Ascending aorta (tissue), 2 donors: ENCODE data around the gene PXDN. TPM values are rescaled to one million over a fixed set of nuclear protein-coding genes. Genes with fewer than 3 reads are reported as not detected.
"Not testable (repeated sequence)": the region's sequence is repeated elsewhere in the genome, so short reads cannot be mapped to it uniquely, and the experiment has no call there.

Experiments
- DNase-seq, 2 donors: peaks; one replicate each; pipeline ENCODE4 v3.0.0-alpha.2; 2019; ENCODE audit warnings: low spot score in 2 of 2
- H3K27ac ChIP-seq, 2 donors: fragments of 200-600 bp; sonication (generic); one replicate each; pipeline ENCODE4 v1.5.1; 2016 to 2017; ENCODE audit warnings: mild to moderate bottlenecking in 1 of 2
- H3K27me3 ChIP-seq: fragments of 200-600 bp; sonication (generic); one replicate; pipeline ENCODE4 v1.5.1; 2017
- H3K36me3 ChIP-seq, 2 donors: fragments of 200-600 bp; sonication (generic); one replicate each; pipeline ENCODE4 v1.5.1; 2016
- H3K4me1 ChIP-seq, 2 donors: fragments of 200-600 bp; sonication (generic); one replicate each; pipeline ENCODE4 v1.5.1; 2016 to 2017; ENCODE audit warnings: mild to moderate bottlenecking in 1 of 2
- H3K4me3 ChIP-seq, 2 donors: fragments of 200-600 bp; sonication (generic); one replicate each; pipeline ENCODE4 v1.5.1; 2016 to 2017; ENCODE audit warnings: mild to moderate bottlenecking in 1 of 2
- H3K9me3 ChIP-seq, 2 donors: fragments of 200-600 bp; sonication (generic); one replicate each; pipeline ENCODE4 v1.5.1; 2016
- intact Hi-C: fragments of 100-400 bp; cut with DNase I; formaldehyde crosslinking; loops from one replicate; pipeline ENCODE4 v1.15.1; 2023
- total RNA-seq: library from RNA; depleted of rRNA; stranded (reverse); fragments of >200 nt; gene quantifications from one replicate; pipeline ENCODE4 v1.1.0, GENCODE V29; 2016
- TF ChIP-seq, protein P1 (sequence below), 3 experiments: fragments of 200-600 bp in 2 of 3; fragments of 450-650 bp in 1 of 3; sonication (generic) in 2 of 3; IDR thresholded peaks; one replicate each; pipeline ENCODE4 v1.5.1; 2016 to 2019; ENCODE audit warnings: antibody characterized with exemption in 3 of 3, mild to moderate bottlenecking in 1 of 3, moderate library complexity in 1 of 3

PXDN gene
- total RNA-seq, 1 donor from 2014 or later: 188 TPM

GRCh38 chr2:1784986-1785617 is 40.8 kb upstream of the PXDN start:
- Histone ChIP-seq H3K36me3 (no peaks in the 10 kb centered on the region), H3K27ac (no peak overlapping the region), H3K27me3 (no peaks in the 10 kb centered on the region), H3K4me1 (no peaks in the 10 kb centered on the region), H3K9me3 (no peaks in the 10 kb centered on the region), H3K4me3 (no peak overlapping the region)
- no peak for DNase-seq
- intact Hi-C loops: no loop called here
- TF ChIP-seq, protein P1, sequence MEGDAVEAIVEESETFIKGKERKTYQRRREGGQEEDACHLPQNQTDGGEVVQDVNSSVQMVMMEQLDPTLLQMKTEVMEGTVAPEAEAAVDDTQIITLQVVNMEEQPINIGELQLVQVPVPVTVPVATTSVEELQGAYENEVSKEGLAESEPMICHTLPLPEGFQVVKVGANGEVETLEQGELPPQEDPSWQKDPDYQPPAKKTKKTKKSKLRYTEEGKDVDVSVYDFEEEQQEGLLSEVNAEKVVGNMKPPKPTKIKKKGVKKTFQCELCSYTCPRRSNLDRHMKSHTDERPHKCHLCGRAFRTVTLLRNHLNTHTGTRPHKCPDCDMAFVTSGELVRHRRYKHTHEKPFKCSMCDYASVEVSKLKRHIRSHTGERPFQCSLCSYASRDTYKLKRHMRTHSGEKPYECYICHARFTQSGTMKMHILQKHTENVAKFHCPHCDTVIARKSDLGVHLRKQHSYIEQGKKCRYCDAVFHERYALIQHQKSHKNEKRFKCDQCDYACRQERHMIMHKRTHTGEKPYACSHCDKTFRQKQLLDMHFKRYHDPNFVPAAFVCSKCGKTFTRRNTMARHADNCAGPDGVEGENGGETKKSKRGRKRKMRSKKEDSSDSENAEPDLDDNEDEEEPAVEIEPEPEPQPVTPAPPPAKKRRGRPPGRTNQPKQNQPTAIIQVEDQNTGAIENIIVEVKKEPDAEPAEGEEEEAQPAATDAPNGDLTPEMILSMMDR (IDR thresholded peaks at IDR 0.05): no peak

DNA sequence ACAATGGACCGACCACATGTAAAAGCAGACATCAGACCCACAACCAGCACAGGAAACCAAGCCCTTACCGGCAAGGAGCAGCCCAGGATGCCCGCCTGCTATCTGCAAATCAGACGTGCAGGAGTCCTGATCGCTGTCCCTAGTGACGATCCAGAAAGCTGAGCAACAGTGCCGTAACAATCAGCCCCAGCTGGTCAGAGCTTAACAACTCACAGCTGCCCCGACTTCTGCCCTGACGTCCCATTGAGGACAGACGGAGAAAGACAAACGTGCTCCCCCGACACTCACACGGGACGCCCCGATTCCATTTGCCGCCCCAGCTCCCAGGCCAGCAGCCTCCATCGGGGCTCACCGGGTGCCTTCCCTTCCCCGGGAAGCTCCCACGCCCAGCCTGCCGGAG is 39.8 kb upstream of the PXDN start:
- H3K36me3 ChIP-seq: no peaks in the 10 kb centered on the region
- no peak for DNase-seq
- no peaks in the 10 kb centered on the region for H3K27me3 ChIP-seq
- TF ChIP-seq, protein P1 (IDR thresholded peaks at IDR 0.05): no peak
- H3K9me3 ChIP-seq: no peaks in the 10 kb centered on the region
- intact Hi-C loops: no loop called here
- H3K27ac ChIP-seq: no peak overlapping the region
- H3K4me3 ChIP-seq: no peak overlapping the region
- no peaks in the 10 kb centered on the region for H3K4me1 ChIP-seq

GRCh38 chr2:1782514-1782913 is 38.2 kb upstream of the PXDN start:
- Histone ChIP-seq H3K27me3 (no peaks in the 10 kb centered on the region), H3K27ac (no peak overlapping the region), H3K4me3 (no peak overlapping the region), H3K4me1 (no peaks in the 10 kb centered on the region), H3K36me3 (no peaks in the 10 kb centered on the region), H3K9me3 (no peaks in the 10 kb centered on the region)
- TF ChIP-seq, protein P1 (IDR thresholded peaks at IDR 0.05): no peak
- DNase-seq: no peak
- intact Hi-C loops: no loop called here

DNA sequence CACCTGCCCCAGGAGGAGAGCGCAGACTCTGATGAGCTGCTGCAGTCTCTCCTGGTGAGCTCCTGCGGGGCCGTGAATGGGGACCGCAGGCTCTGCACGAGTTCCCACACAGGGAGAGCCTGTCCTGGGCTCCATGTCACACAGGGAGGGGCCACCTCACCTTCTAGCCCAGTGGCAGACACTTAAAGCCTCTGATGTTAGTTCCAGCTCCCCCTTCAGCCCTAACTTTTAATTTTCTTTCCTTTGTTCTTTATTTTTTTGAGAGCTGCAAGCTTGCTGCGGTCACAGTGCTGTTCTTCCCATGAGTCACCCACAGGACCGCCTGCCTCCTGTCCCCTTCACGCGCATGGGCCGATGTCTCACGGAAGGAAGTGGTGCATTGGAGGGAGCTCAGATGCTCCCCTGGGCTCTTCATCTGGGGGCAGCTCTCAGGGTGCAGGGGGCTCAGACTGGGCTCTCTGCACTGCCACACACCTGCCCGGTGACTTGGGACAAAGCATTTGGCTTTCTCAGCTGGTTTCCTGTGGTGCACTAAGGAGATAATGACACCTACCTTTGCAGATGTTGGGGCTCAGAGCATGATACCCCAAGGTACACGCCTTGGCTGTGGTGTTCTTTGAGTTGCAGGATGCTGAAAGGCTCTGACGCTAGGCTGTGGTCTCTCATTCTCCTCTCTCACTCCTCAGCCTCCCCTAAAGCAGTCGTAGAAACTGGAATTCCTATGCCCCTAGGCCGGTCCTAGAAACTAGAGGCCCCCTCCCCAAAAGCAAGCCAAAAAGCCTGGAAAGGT is 37.2 kb upstream of the PXDN start:
- no peaks in the 10 kb centered on the region for H3K27me3 ChIP-seq
- DNase-seq: no peak
- no peak overlapping the region for H3K27ac ChIP-seq
- no peaks in the 10 kb centered on the region for H3K9me3 ChIP-seq
- intact Hi-C loops: no loop called here
- H3K4me3 ChIP-seq: no peak overlapping the region
- no peaks in the 10 kb centered on the region for H3K4me1 ChIP-seq
- no peaks in the 10 kb centered on the region for H3K36me3 ChIP-seq
- TF ChIP-seq, protein P1 (IDR thresholded peaks at IDR 0.05): no peak

GRCh38 chr2:1780693-1781092 is 36.4 kb upstream of the PXDN start:
- Histone ChIP-seq H3K4me3 (no peak overlapping the region), H3K4me1 (no peaks in the 10 kb centered on the region), H3K9me3 (no peaks in the 10 kb centered on the region), H3K36me3 (no peaks in the 10 kb centered on the region), H3K27ac (no peak overlapping the region), H3K27me3 (no peaks in the 10 kb centered on the region)
- TF ChIP-seq, protein P1 (IDR thresholded peaks at IDR 0.05): no peak
- intact Hi-C loops: no loop called here
- DNase-seq: no peak

- H3K9me3 ChIP-seq, H3K36me3 ChIP-seq, DNase-seq, H3K4me3 ChIP-seq, H3K4me1 ChIP-seq, H3K27ac ChIP-seq, intact Hi-C loops, H3K27me3 ChIP-seq: not testable (repeated sequence)
Measured at GRCh38 chr2:1780054-1780453, 35.7 kb upstream of the PXDN start.
